ENCODE results near the gene KDM8. TPM values are rescaled to one million over a fixed set of nuclear protein-coding genes. Genes with fewer than 3 reads are reported as not detected.

Gene KDM8
- total and polyA plus RNA-seq, 9 of the 15 experiments (the other 6 are each of a cell fraction or from before 2014, with no cell fraction given), result 0.61 to 9.1 (median 5.4) TPM

- ATAC-seq (no peak), FAIRE-seq (no peak), DNase-seq (ENCODE audit: extremely low read depth in 1 of 4, low spot score in 3 of 4) (no peak)
- H3K9ac ChIP-seq (ENCODE audit: insufficient read depth in 1 of 2, low read depth in 2 of 2, low read length in 2 of 2), result no peak overlapping the region
- POLR2A ChIA-PET, result interaction anchor here (0.6 to 0.8 kb wide), 4 partner anchors 10 to 142 kb away, joined by 3 read pairs; partner anchors contain the start of gene NSMCE1
- CTCF ChIA-PET (ENCODE audit: low intra/inter-chr PET ratio), result interaction anchor here (0.5 kb wide), 1 partner anchor 1265 kb away, joined by 3 read pairs; no protein-coding TSS in a partner anchor
- H3K9me3 ChIP-seq (replicated peaks; ENCODE audit: control insufficient read depth, insufficient read depth, low read depth, low read length), result no peaks in the 10 kb centered on the region
- H3K4me3 ChIP-seq, result no peak overlapping the region
- no peaks in the 10 kb centered on the region for H4K20me1 ChIP-seq (replicated peaks; ENCODE audit: control insufficient read depth, insufficient read depth, low read length)
- H3K27ac ChIP-seq (ENCODE audit: extremely low read depth, low read depth, low read length), result no peak overlapping the region
- no peaks in the 10 kb centered on the region for H3K36me3 ChIP-seq (ENCODE audit: control insufficient read depth, insufficient read depth, low read length)
- H3K4me1 ChIP-seq (replicated peaks in 1 of 2; ENCODE audit: control insufficient read depth in 2 of 2, insufficient read depth in 2 of 2, low read length in 2 of 2), result peaks cover 33 to 53% of the 10 kb centered on the region in 2 experiments
- no peak overlapping the region for H3K4me2 ChIP-seq (ENCODE audit: insufficient read depth, low read length)
- no peaks in the 10 kb centered on the region for H3K9me1 ChIP-seq (ENCODE audit: control insufficient read depth, insufficient read depth, low read length)
- no peaks in the 10 kb centered on the region for H3K27me3 ChIP-seq (ENCODE audit: control insufficient read depth in 2 of 2, insufficient read depth in 2 of 2, low read length in 2 of 2)
- H3K79me2 ChIP-seq (ENCODE audit: control insufficient read depth, insufficient read depth, low read length), result 0 out of 3 replicates have a peak, but pooled peaks cover 4% of the 10 kb centered on the region
- TF ChIP-seq TEAD1 (CRISPR knock-in tag; IDR thresholded peaks at IDR 0.05), result no peak
- no peak for TF ChIP-seq JUN (IDR thresholded peaks at IDR 0.05; ENCODE audit: borderline replicate concordance, low read depth, low read length)
- no peak for TF ChIP-seq JUN (CRISPR knock-in tag; IDR thresholded peaks at IDR 0.05; ENCODE audit: borderline replicate concordance)
- no peak for TF ChIP-seq DPF2 (IDR thresholded peaks at IDR 0.05)
- TF ChIP-seq BCLAF1 (IDR thresholded peaks at IDR 0.05; ENCODE audit: borderline replicate concordance in 1 of 2, control insufficient read depth in 1 of 2, low read depth in 2 of 2, low read length in 1 of 2), result no peak
- no peak for TF ChIP-seq KLF10 (CRISPR knock-in tag; IDR thresholded peaks at IDR 0.05)
- TF ChIP-seq CREM (IDR thresholded peaks at IDR 0.05; ENCODE audit: low read depth), result no peak
- no peak for TF ChIP-seq FOXP1 (CRISPR knock-in tag; IDR thresholded peaks at IDR 0.05)
- no peak for TF ChIP-seq CBX1 (IDR thresholded peaks at IDR 0.05; ENCODE audit: low read depth)
- no peak for TF ChIP-seq MXI1 (IDR thresholded peaks at IDR 0.05; ENCODE audit: low read depth, low read length)
- no peak for TF ChIP-seq MEIS2 (IDR thresholded peaks at IDR 0.05; ENCODE audit: partially characterized antibody)
- no peak for TF ChIP-seq NCOA4 (IDR thresholded peaks at IDR 0.05; ENCODE audit: partially characterized antibody)
- no peak for TF ChIP-seq HNRNPLL (IDR thresholded peaks at IDR 0.05; ENCODE audit: low read depth, low read length, poor library complexity, severe bottlenecking)
- TF ChIP-seq SIRT6 (IDR thresholded peaks at IDR 0.05; ENCODE audit: low read depth, low read length), result no peak
- in situ Hi-C loops (cut with MboI), result loop anchor here (5.0 kb wide), 1 partner anchor 67 kb away; no protein-coding TSS in a partner anchor
- WGBS (ENCODE audit: insufficient coverage, low coverage, missing lambda C conversion rate), result 63% methylated on average over 8 of the region's 9 CpGs
- intact Hi-C loops (cut with micrococcal nuclease), result no loop called here
- BruUV-seq (replicated peaks), result no TSS peak
- H2AFZ ChIP-seq (ENCODE audit: low read depth, low read length), result no peak overlapping the region
Observed at GRCh38 chr16:27239906-27240655, 36.8 kb downstream of the KDM8 start.

All from K562 (cell line).